ENCODE data around the gene CCDC148.

CCDC148 gene

GRCh38 chr2:158500333-158500732 lies 43.8 kb upstream of the CCDC148 start:
- no peak for TF ChIP-seq REST (IDR thresholded peaks at IDR 0.05; ENCODE audit: insufficient read depth in 1 of 2, low read depth in 2 of 2, low read length in 2 of 2)
- no peak for TF ChIP-seq POLR2AphosphoS5 (IDR thresholded peaks at IDR 0.05; ENCODE audit: low read depth, low read length)

GRCh38 chr2:158499383-158499782 lies 42.8 kb upstream of the CCDC148 start:
- TF ChIP-seq REST (IDR thresholded peaks at IDR 0.05; ENCODE audit: insufficient read depth in 1 of 2, low read depth in 2 of 2, low read length in 2 of 2): no peak
- TF ChIP-seq FOXP2 (optimal IDR thresholded peaks at IDR 0.05; ENCODE audit: borderline replicate concordance, extremely low read depth, extremely low read length, insufficient read depth): no peak
- no peak for TF ChIP-seq POLR2AphosphoS5 (IDR thresholded peaks at IDR 0.05; ENCODE audit: low read depth, low read length)
- no peak for TF ChIP-seq SIN3A (IDR thresholded peaks at IDR 0.05; ENCODE audit: borderline replicate concordance, insufficient read depth, low read length)
- TF ChIP-seq TAF1 (IDR thresholded peaks at IDR 0.05; ENCODE audit: borderline replicate concordance, insufficient read depth, low read length): no peak

- no peak for TF ChIP-seq REST (IDR thresholded peaks at IDR 0.05; ENCODE audit: insufficient read depth in 1 of 2, low read depth in 2 of 2, low read length in 2 of 2)
- TF ChIP-seq SIN3A (IDR thresholded peaks at IDR 0.05; ENCODE audit: borderline replicate concordance, insufficient read depth, low read length): no peak
- TF ChIP-seq POLR2AphosphoS5 (IDR thresholded peaks at IDR 0.05; ENCODE audit: low read depth, low read length): no peak
- no peak for TF ChIP-seq FOXP2 (optimal IDR thresholded peaks at IDR 0.05; ENCODE audit: borderline replicate concordance, extremely low read depth, extremely low read length, insufficient read depth)
- no peak for TF ChIP-seq TAF1 (IDR thresholded peaks at IDR 0.05; ENCODE audit: borderline replicate concordance, insufficient read depth, low read length)
Observed at GRCh38 chr2:158498749-158499136, 42.2 kb upstream of the CCDC148 start.

- TF ChIP-seq TAF1 (IDR thresholded peaks at IDR 0.05; ENCODE audit: borderline replicate concordance, insufficient read depth, low read length) (no peak), FOXP2 (optimal IDR thresholded peaks at IDR 0.05; ENCODE audit: borderline replicate concordance, extremely low read depth, extremely low read length, insufficient read depth) (no peak), REST (IDR thresholded peaks at IDR 0.05; ENCODE audit: insufficient read depth in 1 of 2, low read depth in 2 of 2, low read length in 2 of 2) (no peak), SIN3A (IDR thresholded peaks at IDR 0.05; ENCODE audit: borderline replicate concordance, insufficient read depth, low read length) (no peak)
Observed at GRCh38 chr2:158498043-158498748, 41.6 kb upstream of the CCDC148 start.

- no peak for TF ChIP-seq FOXP2 (optimal IDR thresholded peaks at IDR 0.05; ENCODE audit: borderline replicate concordance, extremely low read depth, extremely low read length, insufficient read depth)
- TF ChIP-seq POLR2AphosphoS5 (IDR thresholded peaks at IDR 0.05; ENCODE audit: low read depth, low read length): no peak
- TF ChIP-seq SIN3A (IDR thresholded peaks at IDR 0.05; ENCODE audit: borderline replicate concordance, insufficient read depth, low read length): no peak
- no peak for TF ChIP-seq REST (IDR thresholded peaks at IDR 0.05; ENCODE audit: insufficient read depth in 1 of 2, low read depth in 2 of 2, low read length in 2 of 2)
- no peak for TF ChIP-seq TAF1 (IDR thresholded peaks at IDR 0.05; ENCODE audit: borderline replicate concordance, insufficient read depth, low read length)
Observed at GRCh38 chr2:158497486-158497885, 40.9 kb upstream of the CCDC148 start.
